Stimulated activated CD4-positive, alpha-beta T cell treated with anti-CD3 and anti-CD28 coated beads, TNF-alpha, amount 100 ng/mL, for 24 hours (primary cell): ENCODE measurements around the gene KLC3.

Source experiments
- DNase-seq, 3 experiments: peaks; one replicate each; pipeline ENCODE4 v3.0.0-alpha.2; 2020; ENCODE audit warnings: low read depth in 3 of 3

Gene KLC3

GRCh38 chr19:45348367-45349125 is 8.0 kb downstream of the KLC3 start:
- DNase-seq = no peak

GRCh38 chr19:45349126-45349415 is 8.5 kb downstream of the KLC3 start:
- DNase-seq = no peak

GRCh38 chr19:45349430-45349941 is 8.9 kb downstream of the KLC3 start:
- DNase-seq = no peak

- DNase-seq = no peak
Observed at GRCh38 chr19:45350477-45351058, 10.0 kb downstream of the KLC3 start.

- DNase-seq = no peak
Observed at GRCh38 chr19:45351401-45351952, 10.9 kb downstream of the KLC3 start.

- DNase-seq = no peak
Observed at GRCh38 chr19:45352062-45352461, 11.5 kb downstream of the KLC3 start.

- no peak for DNase-seq
Observed at GRCh38 chr19:45352471-45352870, 11.9 kb downstream of the KLC3 start.

GRCh38 chr19:45352914-45353796 is 12.6 kb downstream of the KLC3 start:
- DNase-seq = no peak

- no peak for DNase-seq
Observed at GRCh38 chr19:45354241-45354842, 13.8 kb downstream of the KLC3 start.

- DNase-seq = no peak
Observed at GRCh38 chr19:45355402-45355801, 14.9 kb downstream of the KLC3 start.

GRCh38 chr19:45355910-45356309 is 15.4 kb downstream of the KLC3 start:
- no peak for DNase-seq

GRCh38 chr19:45356760-45357444 is 16.4 kb downstream of the KLC3 start:
- DNase-seq = no peak

GRCh38 chr19:45357445-45357783 is 16.9 kb downstream of the KLC3 start:
- DNase-seq = no peak

GRCh38 chr19:45358213-45358792 is 17.8 kb downstream of the KLC3 start:
- DNase-seq = no peak

- no peak for DNase-seq
Observed at GRCh38 chr19:45361608-45362007, 21.1 kb downstream of the KLC3 start.

- DNase-seq = no peak
Observed at GRCh38 chr19:45362291-45362690, 21.7 kb downstream of the KLC3 start.

GRCh38 chr19:45363861-45364459 is 23.4 kb downstream of the KLC3 start:
- DNase-seq = no peak

GRCh38 chr19:45364696-45365095 is 24.1 kb downstream of the KLC3 start:
- DNase-seq = no peak

GRCh38 chr19:45368127-45368526 is 27.6 kb downstream of the KLC3 start:
- no peak for DNase-seq

- no peak for DNase-seq
Observed at GRCh38 chr19:45368737-45369340, 28.3 kb downstream of the KLC3 start.
